HL-60/S4 (cell line): ENCODE results near the gene MRPL1.
"Not testable (repeated sequence)": the region's sequence is repeated elsewhere in the genome, so short reads cannot be mapped to it uniquely, and the experiment has no call there.

Source experiments
- in situ Hi-C: fragments of 300-500 bp; cut with MboI; formaldehyde crosslinking; loops from 2 replicates; pipeline ENCODE4 v1.14.3; 2022; ENCODE audit warnings: low sequenced_read_pairs

The MRPL1 gene

GRCh38 chr4:77849278-77849965 is 13.2 kb upstream of the MRPL1 start:
- in situ Hi-C loops: no loop called here

- in situ Hi-C loops: no loop called here
Observed at GRCh38 chr4:77852892-77853495, 9.6 kb upstream of the MRPL1 start.

- in situ Hi-C loops: no loop called here
Observed at GRCh38 chr4:77854431-77855111, 8.1 kb upstream of the MRPL1 start.

GRCh38 chr4:77856152-77856551 is 6.5 kb upstream of the MRPL1 start:
- in situ Hi-C loops: no loop called here

GRCh38 chr4:77859256-77859655 is 3.4 kb upstream of the MRPL1 start:
- in situ Hi-C loops: no loop called here

- in situ Hi-C loops: no loop called here
Observed at GRCh38 chr4:77861495-77861894, 1.1 kb upstream of the MRPL1 start.

- in situ Hi-C loops: not testable (repeated sequence)
Observed at GRCh38 chr4:77863341-77863740, 711 bp downstream of the MRPL1 start.

- in situ Hi-C loops: no loop called here
Observed at GRCh38 chr4:77865259-77865658, 2.6 kb downstream of the MRPL1 start.

GRCh38 chr4:77872723-77873445 is 10.3 kb downstream of the MRPL1 start:
- in situ Hi-C loops: no loop called here

- in situ Hi-C loops: no loop called here
Observed at GRCh38 chr4:77877167-77877566, 14.5 kb downstream of the MRPL1 start.

- in situ Hi-C loops: no loop called here
Observed at GRCh38 chr4:77877771-77878565, 15.3 kb downstream of the MRPL1 start.

GRCh38 chr4:77880784-77881183 is 18.2 kb downstream of the MRPL1 start:
- in situ Hi-C loops: no loop called here

GRCh38 chr4:77881460-77882295 is 19.0 kb downstream of the MRPL1 start:
- in situ Hi-C loops: no loop called here

GRCh38 chr4:77893451-77893850 is 30.8 kb downstream of the MRPL1 start:
- in situ Hi-C loops: no loop called here

GRCh38 chr4:77899607-77900006 is 37.0 kb downstream of the MRPL1 start:
- in situ Hi-C loops: no loop called here

- in situ Hi-C loops: no loop called here
Observed at GRCh38 chr4:77903186-77903585, 40.6 kb downstream of the MRPL1 start.

GRCh38 chr4:77905651-77906263 is 43.1 kb downstream of the MRPL1 start:
- in situ Hi-C loops: no loop called here

GRCh38 chr4:77910676-77911075 is 48.0 kb downstream of the MRPL1 start:
- in situ Hi-C loops: no loop called here

- in situ Hi-C loops: no loop called here
Observed at GRCh38 chr4:77911091-77911490, 48.5 kb downstream of the MRPL1 start.
